GM12801 (cell line): ENCODE measurements around the gene TTC39C.

Experiments used
- CTCF ChIP-seq: IDR thresholded peaks from one replicate; pipeline ENCODE4 v1.5.1; 2011; ENCODE audit warnings: control low read depth; ENCODE audit not compliant: insufficient read length; ENCODE audit errors: extremely low read depth

Gene TTC39C

GRCh38 chr18:24054130-24054529 is 39.6 kb downstream of the TTC39C start:
- no peak for TF ChIP-seq CTCF

- TF ChIP-seq CTCF, result no peak
Observed at GRCh38 chr18:24055009-24055804, 40.7 kb downstream of the TTC39C start.

- no peak for TF ChIP-seq CTCF
Observed at GRCh38 chr18:24055878-24056277, 41.3 kb downstream of the TTC39C start.

- no peak for TF ChIP-seq CTCF
Observed at GRCh38 chr18:24056506-24056905, 42.0 kb downstream of the TTC39C start.

GRCh38 chr18:24057804-24058203 is 43.2 kb downstream of the TTC39C start:
- no peak for TF ChIP-seq CTCF

GRCh38 chr18:24060644-24061043 is 46.1 kb downstream of the TTC39C start:
- TF ChIP-seq CTCF, result no peak

- no peak for TF ChIP-seq CTCF
Observed at GRCh38 chr18:24063121-24063731, 48.7 kb downstream of the TTC39C start.
